GM13976 (cell line): ENCODE measurements around the gene NOL11.
"Not testable (repeated sequence)": the region's sequence is repeated elsewhere in the genome, so short reads cannot be mapped to it uniquely, and the experiment has no call there.

ENCODE experiments used
- DNase-seq: peaks from one replicate; pipeline ENCODE4 v3.0.0; 2012; ENCODE audit warnings: low spot score
- in situ Hi-C: fragments of 300-500 bp; cut with MboI; formaldehyde crosslinking; loops from one replicate; pipeline ENCODE4 v1.12.0; 2022; ENCODE audit warnings: low sequenced_read_pairs, mixed read lengths, inconsistent platforms; ENCODE audit not compliant: unreplicated experiment
- TF ChIP-seq, protein P1 (sequence below): IDR thresholded peaks from 2 replicates; pipeline ENCODE4 v1.5.1; 2012; ENCODE audit warnings: borderline replicate concordance, mild to moderate bottlenecking; ENCODE audit not compliant: insufficient read depth; ENCODE audit errors: extremely low read depth, missing control alignments, control extremely low read depth

Gene NOL11

DNA sequence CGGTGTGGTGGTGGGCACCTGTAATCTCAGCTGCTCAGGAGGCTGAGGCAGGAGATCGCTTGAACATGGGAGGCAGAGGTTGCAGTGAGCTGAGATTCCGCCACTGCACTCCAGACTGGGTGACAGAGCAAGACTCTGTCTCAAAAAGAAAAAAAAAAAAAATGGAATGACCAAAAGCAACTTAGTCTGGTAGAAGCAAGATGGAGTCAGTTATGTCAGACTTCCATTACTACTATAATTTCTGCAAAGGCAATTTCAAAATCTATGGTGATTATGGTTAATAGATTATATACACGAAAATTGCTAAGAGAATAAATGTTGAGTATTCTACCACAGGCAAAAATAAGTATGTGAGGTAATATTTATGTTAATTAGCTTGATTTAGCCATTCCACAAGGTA lies 32.3 kb downstream of the NOL11 start:
- no peak for DNase-seq
- in situ Hi-C loops, result no loop called here
- TF ChIP-seq, protein P1, sequence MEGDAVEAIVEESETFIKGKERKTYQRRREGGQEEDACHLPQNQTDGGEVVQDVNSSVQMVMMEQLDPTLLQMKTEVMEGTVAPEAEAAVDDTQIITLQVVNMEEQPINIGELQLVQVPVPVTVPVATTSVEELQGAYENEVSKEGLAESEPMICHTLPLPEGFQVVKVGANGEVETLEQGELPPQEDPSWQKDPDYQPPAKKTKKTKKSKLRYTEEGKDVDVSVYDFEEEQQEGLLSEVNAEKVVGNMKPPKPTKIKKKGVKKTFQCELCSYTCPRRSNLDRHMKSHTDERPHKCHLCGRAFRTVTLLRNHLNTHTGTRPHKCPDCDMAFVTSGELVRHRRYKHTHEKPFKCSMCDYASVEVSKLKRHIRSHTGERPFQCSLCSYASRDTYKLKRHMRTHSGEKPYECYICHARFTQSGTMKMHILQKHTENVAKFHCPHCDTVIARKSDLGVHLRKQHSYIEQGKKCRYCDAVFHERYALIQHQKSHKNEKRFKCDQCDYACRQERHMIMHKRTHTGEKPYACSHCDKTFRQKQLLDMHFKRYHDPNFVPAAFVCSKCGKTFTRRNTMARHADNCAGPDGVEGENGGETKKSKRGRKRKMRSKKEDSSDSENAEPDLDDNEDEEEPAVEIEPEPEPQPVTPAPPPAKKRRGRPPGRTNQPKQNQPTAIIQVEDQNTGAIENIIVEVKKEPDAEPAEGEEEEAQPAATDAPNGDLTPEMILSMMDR, result no peak

DNA sequence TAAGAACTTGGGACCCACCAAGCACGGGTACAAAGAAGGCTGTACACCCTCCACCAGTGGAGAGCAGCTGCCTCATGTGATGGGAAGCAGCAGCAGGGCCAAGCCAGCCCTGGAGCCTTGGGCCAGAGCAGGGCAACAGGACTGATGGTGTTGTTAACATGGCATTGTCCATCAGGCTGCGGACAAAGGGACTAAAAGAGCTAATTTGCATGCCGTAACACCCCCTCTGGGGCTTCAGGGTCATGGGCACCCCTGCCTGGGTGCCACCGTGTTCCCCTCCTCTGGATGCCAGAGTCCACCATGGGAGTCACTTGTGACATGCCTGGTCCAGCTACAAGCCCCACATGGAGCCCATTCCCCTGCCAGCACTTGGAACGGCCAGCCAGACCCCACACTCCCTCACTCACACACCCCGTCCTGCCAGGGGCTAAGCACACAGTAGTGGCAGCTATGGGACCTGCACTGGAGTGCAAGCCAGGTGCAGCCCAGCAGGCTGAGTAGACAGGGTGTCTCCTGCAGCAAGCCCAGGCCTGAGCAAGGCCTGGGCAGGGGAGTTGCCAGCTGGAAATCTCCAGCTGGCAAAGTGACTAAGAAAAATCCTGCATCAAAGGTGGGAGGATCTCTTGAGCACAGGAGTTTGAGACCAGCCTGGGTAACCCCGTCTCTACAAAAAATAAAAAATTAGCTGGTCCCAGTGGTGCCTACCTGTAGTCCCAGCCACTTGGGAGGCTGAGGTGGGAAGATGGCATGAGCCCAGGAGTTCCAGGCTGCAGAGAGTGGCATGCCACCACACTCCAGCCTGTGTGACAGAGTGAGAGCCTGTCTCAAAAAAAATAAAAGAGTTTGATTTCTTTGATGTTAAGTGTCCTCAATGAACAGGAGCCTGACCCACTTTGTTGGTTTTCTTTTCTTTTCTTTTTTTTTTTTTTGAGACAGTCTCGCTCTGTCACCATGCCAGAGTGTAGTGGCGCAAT lies 33.7 kb downstream of the NOL11 start:
- in situ Hi-C loops, result no loop called here

DNA sequence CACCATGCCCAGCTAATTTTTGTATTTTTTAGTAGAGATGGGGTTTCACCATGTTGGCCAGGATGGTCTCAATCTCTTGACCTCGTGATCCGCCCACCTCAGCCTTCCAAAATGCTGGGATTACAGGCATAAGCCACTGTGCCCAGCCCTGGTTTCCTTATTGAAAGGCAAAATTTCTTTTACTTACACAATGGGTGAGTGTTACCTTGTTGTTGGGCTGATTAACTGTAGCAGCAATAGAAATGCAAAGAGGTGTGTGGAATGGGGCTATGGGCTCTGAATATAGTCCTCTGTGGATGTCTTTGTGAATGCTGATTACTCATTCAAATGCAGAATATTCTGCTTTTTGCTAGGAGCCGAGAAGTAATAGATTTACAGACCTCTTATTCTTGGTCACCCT lies 34.4 kb downstream of the NOL11 start:
- DNase-seq, in situ Hi-C loops: not testable (repeated sequence)

More for the DNA sequence above, 33.7 kb downstream of the NOL11 start:
- TF ChIP-seq, protein P1, result no peak
- no peak for DNase-seq

DNA sequence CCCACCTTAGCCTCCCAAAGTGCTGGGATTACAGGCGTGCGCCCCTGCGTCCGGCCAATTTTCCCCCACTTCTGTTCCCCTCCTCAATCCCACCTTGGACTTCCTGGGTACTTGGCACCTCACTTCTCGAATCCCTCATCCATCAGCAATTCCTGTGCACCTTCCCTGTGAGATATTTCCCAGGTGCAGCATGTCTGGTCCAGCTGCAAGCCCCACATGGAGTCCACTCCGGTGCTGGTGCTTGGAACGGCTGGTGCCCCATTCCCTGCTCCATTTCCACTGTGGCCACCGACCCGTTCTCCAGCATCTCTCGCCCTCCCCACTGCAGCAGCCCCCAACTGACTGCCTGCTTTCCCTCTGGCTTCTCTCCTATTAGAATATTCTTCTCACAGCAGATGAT lies 35.3 kb downstream of the NOL11 start:
- in situ Hi-C loops, result no loop called here
- DNase-seq, result no peak
- TF ChIP-seq, protein P1, result no peak

- in situ Hi-C loops, result no loop called here
- TF ChIP-seq, protein P1, result no peak
- DNase-seq, result no peak
Observed at GRCh38 chr17:67754001-67754400, 36.3 kb downstream of the NOL11 start.

DNA sequence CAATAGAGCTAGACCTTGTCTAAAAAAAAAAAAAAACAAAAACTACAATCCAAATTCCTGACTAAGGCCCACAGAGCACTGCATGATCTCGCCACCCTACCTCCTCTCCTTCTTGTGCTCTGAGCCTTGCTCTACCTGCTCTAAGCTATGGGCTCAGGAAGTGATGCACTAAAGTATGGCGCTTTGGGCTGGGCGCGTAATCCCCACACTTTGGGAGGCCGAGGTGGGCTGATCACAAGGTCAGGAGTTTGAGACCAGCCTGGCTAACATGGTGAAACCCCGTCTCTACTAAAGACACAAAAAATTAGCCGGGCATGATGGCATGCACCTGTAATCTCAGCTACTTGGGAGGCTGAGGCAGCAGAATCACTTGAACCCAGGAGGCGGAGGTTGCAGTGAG lies 37.0 kb downstream of the NOL11 start:
- DNase-seq, result not testable (repeated sequence)

GRCh38 chr17:67756766-67757165 lies 39.0 kb downstream of the NOL11 start:
- in situ Hi-C loops, result not testable (repeated sequence)

More for the DNA sequence above, 37.0 kb downstream of the NOL11 start:
- in situ Hi-C loops, result not testable (repeated sequence)

GRCh38 chr17:67759355-67760171 lies 41.8 kb downstream of the NOL11 start:
- in situ Hi-C loops, result no loop called here
- TF ChIP-seq, protein P1, result no peak
- no peak for DNase-seq

More at GRCh38 chr17:67756766-67757165, 39.0 kb downstream of the NOL11 start:
- not testable (repeated sequence) for DNase-seq
